Fibroblast of skin of back (primary cell): Measurements from ENCODE around the gene CHMP5.

Experiments used
- DNase-seq: peaks from one replicate; pipeline ENCODE4 v3.0.0-alpha.2; 2013

Gene CHMP5

DNA sequence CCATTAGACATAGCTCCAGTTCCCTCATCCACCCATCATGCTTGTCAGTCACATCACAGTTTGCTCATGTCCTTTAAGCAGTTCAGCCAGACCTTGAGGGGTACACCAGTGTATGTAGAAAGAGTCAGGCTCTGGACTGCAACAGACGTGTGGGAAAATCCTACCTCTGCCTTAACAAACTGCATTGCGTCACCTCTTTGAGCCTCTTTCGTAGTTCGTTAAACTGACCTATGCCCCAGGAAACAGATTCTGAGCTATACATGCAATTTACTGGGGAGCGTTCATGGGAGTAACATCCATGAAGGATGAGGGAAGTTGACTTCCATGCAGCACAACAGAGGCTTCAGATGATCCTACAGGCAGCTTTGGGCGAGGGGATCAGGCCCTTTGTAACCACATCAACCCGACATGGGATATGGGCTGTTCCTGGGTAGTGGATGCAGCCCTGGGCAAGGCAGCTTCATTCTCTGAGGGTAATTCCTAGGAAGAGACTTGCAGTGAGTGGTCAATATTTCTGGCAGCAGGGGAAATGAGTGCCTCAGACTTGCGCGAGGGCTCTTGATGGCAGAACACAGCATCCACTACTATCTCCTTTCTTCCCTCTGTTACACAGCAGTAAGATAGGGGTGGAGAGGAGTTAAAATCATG, 20.6 kb upstream of the CHMP5 start:
- no peak for DNase-seq

DNA sequence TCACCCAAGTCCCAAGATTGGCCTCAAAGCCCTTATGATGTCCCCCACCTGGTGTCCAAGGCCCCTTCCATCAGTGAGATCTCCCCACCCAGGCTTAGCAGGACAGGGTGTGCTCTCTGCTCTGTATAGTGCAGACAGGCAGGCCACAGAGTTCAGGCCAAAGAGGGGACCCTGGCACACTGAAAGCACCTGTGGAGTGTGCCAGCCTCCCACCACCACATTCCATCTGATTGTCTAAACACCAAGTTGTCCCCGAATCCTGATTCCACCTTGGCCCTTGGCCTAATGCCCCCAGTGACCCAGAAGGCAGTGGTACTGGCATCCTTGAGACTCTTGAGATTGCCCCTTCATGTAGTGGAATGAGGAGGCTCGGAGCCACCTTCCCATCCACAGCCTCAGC, 19.5 kb upstream of the CHMP5 start:
- no peak for DNase-seq

DNA sequence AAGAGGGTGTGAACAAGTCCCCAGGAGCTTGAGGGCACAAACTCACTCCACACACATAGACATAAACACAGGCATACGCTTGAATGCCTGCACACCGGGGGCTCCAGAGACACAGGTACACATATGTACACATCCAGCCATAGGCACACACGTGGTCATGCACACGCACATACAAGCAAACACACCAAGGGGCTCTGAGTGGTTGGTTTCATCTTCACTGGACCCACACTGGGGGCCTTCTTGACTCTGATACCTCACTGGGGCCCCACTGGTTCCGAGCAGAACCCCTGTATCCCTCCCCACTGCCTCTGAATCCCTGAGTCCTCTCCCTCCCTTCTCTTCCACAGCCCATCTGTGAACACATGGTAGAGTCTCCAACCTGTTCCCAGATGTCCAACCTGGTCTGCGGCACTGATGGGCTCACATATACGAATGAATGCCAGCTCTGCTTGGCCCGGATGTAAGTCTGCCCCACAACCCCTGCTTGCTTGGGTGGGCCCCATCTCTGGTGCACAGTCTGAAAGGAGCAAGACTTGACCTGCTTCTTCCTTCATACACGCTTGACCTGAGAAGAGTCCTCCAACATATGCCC, 18.5 kb upstream of the CHMP5 start:
- DNase-seq: no peak

DNA sequence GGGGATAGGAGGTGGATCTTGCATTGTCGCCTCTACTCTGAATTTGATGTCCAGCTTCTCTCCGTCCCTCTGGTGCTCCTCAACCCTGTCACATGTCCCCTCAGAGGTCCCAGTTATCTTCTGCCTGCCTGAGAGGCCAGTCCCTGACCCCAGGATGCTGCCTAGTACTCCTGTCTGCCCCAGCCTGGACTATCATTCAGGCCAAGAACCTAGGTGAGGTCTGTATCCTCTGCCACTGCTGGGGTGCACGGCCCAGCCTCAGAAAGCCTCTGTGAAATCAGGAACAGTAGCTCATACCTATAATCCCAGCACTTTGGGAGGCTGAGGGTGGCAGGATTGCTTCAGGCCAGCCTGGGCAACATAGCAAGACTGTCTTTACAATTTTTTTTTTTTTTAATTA, 16.2 kb upstream of the CHMP5 start:
- no peak for DNase-seq

DNA sequence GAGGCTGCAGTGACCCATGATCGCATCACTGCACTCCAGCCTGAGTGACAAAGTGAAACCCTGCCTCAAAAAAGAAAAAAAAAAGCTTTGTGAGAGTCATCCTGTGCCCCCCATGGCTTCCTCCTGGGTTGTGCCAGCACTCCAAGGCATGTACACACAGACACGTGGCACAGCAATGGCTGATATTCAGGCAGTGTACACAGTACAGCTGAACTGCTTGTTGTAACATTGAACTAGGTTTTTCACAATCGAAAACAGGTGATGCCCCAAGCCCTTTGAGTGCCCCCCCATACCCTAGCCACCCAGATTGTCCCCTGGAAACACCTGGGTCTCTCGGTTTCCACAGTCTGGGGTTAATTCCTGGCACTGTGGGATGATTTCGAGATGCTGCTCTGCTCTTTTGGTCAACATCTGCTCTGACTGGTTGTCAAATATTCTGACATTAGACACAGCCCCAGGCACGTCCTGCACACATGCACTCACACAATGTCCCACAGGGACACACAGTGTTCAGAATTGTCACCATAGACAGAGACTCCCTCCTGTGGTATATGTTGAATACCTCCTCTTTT, 15.7 kb upstream of the CHMP5 start:
- no peak for DNase-seq

DNA sequence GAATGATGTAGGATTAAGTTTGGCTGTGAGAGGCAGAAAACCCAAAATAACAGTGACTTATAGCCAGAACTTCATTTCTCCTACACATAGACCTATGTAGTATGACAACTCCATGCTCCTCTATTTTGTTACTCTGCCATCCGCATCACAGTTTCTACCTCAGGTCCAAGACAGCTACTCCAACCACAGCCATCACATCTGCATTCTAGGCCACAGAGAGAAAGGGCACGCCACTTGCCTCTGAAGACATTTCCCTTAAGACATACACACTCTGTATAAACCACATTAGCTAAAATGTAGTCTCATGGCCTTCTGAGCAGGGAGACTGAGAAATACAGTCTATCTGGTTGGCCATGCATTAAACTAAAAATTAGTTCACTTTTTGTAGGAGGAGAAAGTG, 14.9 kb upstream of the CHMP5 start:
- no peak for DNase-seq

DNA sequence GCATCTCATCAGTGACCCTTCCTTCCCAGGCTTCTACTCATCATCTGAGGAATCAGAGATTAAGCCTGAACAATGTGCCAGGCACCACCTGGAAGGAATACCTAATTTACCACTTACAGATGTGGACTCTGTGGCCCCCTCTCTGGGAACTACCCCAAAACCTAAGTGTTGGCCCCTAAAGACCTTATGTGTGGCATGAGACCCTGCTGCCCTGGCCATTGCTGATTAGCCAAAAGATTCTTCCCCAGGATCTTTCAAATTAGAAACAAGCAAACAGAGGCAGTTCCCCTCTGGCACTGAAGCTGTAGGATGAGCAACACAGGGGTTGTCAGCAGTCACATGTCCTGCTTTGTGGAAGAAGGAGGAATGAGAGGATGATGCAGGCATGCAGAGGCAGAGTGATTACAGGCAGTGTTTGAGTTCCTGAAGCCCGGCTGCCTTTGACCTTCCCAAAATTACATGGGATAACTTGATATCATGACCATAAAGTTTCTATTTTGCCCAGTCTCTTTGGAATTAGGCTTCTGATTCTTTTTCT, 14.3 kb upstream of the CHMP5 start:
- no peak for DNase-seq

DNA sequence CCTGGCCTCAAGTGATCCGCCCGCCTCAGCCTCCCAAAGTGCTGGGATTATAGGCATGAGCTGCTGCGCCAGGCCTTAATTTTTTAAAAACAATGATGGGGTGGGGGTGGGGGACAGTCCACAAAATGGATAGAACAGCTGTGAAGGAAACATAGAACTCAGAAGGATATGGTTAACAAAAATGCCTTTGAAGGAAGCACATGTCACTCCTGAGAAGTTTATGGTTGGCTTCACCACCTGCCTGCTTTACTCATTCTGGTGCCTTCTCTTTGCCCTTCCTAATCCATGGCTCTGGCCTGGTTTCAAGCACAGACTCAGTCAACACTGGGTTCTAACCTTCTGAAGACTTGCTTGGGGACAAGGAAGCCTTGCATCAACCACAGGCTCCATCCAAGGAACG, 10.6 kb upstream of the CHMP5 start:
- no peak for DNase-seq

DNA sequence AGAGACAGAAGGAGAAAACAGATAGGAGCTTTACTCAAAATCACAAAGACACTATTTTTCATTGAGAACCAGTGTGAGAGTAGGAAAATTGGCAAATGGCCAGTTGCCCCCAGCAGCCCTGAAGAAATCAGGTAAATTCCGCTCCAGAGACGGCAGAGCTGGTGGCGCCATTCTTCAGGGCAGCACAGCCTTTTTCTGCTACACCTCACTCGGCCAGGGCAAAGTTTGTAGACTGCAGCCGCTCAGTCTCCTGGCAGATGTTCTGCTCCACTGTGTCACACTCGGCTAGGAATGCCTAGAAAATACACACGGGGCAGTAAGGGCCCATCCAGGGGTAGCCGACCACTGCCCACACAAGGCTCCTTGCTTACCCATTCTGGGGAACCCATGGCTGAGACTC, 9.8 kb upstream of the CHMP5 start:
- no peak for DNase-seq

DNA sequence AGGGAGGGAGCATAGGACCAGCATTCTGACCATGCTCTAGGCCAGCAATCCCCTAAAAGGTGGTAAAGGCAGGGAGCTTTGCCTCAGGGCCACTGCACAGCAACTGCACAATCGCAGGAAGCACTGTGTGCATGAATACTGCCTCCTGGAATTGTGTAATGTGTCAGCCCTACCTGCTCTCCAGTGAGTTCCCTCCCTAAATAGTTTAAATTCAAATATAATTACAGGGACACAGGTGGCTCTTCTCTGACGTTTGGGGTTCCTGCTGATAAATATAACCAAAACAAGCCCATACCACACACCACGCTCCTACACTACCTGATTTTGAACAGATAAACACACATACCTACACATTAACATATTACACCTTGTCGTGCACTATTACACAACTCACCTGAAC, 9.4 kb upstream of the CHMP5 start:
- DNase-seq: no peak

DNA sequence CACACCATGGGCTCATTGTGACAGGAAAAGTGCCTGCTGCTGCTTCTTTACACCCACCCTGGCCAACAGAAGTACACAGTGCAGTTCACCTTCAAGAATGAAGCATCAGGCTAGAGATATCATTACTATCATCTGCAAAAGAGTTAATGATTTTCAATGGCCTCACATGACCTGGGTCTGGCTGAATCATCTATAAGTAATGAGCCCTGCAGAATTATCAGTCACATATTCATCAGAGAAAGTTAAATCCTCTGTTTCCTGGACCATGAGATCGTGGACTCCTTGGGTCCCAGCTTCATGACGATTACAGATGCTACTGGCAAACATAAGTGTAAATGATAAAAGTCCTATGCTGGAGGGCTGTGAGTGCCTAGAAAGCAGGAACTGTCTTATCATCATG, 8.6 kb upstream of the CHMP5 start:
- no peak for DNase-seq

DNA sequence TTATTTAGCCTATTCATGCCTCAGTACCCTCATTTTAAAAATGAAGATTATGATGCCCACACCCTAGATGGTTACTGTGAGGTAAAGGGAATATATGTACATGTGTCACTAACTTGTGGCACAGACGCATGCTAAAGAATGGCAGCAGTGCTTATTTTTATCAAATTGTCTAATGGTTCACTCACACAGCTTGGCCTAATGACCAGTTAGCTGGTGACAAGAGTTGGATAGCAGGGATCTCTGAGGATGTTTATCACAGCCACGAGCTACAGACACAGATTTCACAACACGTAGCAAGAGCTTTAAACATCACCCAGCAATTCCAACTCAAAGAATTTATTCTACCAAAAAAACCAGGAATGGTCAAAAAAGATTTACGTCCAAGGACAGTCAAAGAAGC, 7.6 kb upstream of the CHMP5 start:
- no peak for DNase-seq

DNA sequence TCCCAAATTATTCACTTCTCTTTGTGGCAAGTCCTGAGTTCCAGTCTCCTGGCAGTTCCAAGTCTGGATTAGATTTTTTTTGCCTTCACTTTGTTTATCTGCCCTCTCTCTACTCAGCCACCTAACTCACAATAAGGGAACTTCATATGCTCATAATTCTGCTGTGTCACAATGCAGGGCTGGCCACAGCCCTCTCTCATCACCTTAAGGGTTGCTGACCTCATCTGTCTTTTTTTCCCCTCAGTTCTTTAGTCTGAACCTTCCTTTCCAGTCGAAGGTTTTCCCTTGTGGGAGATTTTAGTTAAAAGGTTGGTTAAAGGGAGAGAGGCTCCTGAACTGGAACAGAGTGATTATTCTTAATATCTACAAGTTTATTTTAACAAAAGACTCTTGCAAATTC, 4.5 kb upstream of the CHMP5 start:
- no peak for DNase-seq

DNA sequence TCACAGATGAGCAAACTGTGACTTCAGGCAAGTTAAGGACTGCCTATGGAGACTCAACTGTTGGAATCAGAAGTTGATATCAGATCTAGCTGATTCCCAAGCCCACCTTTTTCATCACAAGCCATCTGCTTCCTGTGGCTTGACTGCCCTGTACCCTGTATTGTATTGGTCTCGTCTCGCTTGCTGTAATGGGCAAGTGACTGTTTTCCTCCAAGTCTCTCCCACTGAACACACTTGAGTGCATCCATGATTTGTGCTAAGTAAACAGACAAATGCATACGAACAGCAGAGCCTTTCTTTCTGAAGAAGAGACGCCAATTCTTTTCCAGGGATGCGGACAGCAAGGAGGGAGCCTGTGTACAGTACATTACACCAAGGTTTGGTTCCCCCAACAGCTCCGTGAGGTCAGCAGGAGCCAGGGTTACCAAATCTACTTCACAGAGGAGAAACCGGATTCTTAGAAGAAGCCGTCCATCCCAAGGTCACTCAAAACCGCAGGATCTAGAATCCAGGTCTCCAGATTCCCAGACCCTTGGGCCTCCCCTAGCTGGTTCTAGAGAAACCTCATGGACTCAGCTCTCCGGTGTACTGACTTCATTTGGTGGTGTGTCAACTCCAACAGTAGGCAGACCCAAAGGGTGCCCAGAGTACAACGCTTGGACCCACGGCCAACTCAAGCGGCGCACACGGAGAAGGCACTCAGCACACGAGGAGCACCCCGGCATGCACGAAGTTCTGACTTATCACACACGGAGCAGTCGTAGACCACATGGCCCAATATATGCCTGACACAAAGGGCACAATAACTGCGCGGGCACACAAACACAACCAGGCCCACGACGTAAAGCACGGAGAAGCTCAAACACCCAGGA, 1.5 kb upstream of the CHMP5 start:
- DNase-seq: peak; percentile 20

DNA sequence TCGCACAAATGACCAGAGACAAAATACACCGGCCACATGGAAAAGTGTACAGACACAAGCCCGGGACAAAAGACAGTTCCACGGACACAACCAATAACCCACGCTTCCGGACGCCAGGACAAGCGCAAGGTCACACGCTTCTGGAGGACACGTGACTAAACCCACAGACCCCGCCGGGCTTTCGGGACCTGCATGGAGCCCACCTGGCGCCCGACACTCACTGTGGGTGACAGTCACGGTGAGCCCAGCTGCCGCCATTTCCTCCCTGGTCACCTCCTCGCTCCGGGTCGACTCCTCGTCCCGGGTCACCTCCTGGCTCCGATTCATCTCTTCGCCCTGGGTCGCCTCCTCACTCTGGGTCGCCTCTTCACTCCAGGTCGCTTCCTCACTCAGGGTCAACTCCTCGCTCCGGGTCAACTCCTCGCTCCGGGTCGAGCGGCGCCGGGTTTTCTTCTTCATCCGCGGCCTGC, 811 bp upstream of the CHMP5 start:
- DNase-seq: peak; percentile 18

DNA sequence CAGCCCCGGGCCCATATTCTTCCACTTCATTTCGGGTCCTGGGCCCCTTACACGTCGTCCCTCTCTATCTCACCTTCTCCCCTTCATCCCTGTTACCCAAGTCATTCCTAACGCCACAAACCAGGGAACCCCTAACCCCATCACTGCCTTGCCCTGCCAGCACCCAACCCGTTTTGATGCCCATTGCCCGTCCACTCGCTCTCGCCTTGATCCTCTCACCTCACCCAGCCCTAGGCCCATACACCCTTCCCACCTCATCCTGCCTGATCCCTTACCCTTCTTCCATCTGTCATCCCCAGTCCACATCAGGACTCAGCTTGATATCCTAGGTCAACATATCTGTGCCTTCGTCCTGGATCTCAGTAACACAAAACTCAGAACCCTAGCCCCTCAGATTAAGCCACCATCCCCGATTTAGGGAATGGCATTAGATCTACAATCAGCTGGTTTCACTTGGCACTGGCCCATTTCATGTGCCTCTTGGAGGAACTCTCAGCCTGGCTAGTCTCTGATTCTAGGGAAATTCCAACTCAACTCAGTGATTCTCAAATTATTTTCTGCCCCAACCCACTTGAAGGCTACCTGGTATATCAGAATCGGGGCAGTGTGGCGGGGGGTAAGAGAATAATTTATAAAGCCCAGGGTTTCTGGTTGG, 489 bp downstream of the CHMP5 start:
- DNase-seq: no peak

DNA sequence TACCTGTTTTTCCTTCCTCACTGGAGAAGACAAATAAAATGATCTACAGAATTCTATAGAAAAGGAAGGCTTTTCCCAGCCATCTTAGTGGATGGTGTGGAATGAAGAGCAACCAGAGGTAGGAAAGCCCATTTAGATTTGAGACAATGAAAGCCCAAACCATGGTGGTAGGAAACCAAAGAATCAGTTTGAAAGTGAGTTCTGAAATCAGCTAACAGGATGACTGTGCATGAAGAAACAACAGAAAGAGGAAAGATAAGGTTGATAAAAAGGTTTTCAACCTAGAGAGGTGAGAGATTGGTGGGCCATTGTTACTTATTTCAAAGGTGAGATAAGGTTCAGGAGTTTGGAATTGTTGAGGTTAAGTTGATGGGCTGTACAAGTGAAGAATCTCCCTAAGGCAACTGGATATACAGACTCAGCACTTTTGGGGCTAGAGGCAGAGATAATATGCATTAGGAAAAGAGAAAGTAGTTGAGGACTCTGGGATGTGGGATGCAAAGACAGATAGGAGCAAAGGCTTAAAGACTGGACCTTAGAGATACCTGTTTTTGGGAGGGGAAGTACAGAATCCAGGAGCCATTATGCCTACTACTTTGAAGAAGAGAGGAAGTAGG, 2.4 kb downstream of the CHMP5 start:
- no peak for DNase-seq

DNA sequence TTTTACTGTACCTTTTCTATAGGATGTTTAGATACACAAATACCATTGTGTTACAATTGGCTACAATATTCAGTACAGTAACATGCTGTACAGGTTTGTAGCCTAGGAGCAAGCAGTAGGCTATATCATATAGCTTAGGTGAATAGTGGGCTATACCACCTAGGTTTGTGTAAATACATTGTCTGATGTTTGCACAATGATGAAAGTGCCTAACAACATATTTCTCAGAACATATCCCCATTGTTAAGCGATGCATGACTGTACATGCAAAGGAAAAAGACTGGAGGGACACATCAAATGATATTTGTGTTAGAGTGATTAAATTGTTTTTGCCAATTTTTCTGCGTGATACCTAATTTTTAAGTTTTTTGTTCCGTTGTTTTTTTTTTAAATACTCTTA, 5.3 kb downstream of the CHMP5 start:
- no peak for DNase-seq

DNA sequence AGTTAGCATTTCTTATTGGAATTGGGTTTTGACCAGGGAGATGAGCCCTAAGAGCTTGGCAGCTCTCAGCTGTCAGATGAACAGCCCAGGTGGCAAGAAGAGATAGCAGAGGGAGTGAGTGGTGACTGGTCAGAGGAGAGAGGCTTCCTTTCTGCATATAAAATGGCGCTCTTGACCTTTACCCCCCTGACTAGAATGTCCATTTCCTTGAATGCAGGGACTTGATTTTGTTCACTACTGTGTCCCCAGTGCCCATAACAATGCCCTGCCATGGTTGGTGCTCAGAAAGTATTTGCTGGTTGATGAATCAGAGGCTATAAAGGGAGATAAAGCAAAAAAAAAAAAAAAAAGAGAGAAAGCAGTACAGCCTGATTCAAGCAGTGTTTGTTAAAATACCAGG, 7.2 kb downstream of the CHMP5 start:
- no peak for DNase-seq

DNA sequence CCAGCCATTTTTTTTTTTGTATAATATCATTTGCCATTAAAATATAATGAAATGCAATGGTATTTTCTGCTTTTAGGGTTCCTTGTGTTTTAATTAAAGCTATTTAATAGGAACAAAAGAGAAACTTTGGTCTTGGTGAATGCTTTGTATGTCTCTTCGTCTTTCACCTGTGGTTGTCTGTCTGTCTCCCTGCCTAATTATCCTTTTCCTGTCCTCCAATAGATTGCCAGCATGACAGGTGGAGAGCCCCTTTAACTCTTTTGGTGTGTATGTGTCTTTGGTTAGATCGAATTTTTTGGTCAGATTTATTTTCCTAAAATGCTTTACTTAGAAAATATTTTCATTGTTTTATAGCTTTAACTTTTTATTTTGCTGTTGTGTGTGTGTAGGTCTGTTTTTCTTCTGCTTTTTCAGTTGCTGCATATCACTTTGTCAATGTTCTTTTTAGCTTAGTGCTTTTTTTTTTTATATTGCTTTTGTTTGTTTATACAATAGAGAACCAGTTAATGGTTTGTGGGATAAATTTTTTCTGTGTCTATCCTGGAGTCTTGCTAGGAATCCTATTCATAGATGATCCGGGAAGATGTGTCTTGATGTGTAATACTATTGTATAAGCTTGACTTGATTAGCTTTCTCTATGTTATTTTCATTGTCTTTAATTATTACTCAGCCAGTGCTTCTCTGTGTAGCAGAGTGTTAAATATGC, 8.6 kb downstream of the CHMP5 start:
- DNase-seq: no peak

DNA sequence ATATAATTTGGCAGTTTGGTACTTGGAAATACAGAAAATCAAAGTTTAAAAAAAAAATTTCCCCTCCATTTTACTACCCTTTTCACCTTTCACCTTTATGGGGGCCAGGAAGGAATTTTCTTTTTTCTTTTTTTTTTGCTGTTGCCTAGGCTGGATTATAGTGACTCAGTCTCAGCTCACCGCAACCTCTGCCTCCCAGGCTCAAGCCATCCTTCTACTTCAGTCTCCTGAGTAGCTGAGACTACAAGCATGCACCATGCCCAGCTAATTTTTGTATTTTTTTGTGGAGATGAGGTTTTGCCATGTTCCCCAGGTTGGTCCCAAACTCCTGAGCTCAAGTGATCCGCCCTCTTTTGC, 9.1 kb downstream of the CHMP5 start:
- no peak for DNase-seq

DNA sequence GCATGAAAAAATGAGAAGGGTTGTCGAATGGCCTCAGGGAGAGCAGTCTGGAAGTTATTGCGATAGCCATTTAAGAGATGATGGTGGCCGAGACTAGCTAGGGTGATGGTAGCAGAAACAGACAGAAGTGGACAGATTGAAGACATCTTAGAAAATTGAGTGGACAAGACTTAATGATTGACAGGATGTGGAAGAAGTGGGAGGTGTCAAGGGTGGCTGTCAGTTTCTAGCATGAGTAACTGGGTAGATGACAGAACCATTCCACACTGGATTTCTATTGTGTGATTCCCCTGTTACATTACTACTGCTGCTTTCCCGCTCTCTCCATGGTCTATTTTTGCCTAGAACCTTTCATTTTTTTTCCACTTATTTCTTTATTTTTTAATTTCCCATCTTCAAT, 12.6 kb downstream of the CHMP5 start:
- no peak for DNase-seq
